Lung (tissue), 12 donors: ENCODE measurements around the gene FAT1. TPM values are rescaled to one million over a fixed set of nuclear protein-coding genes. Genes with fewer than 3 reads are reported as not detected.

Experiments used
- ATAC-seq: fragments of 200-7000 bp; cut with Tn5 transposase; one replicate; pipeline ENCODE4 v1.9.1; 2020; ENCODE audit warnings: moderate number of reproducible peaks; ENCODE audit not compliant: insufficient read depth, low FRiP score
- DNase-seq, 3 donors: peaks; one replicate each; pipeline ENCODE4 v3.0.0-alpha.2; 2013 to 2017
- H3K27ac ChIP-seq, 2 donors: one replicate each; pipeline ENCODE4 v1.5.1; 2013; ENCODE audit warnings: mild to moderate bottlenecking in 2 of 2, moderate library complexity in 2 of 2, control low read depth in 1 of 2, inconsistent platforms in 1 of 2, low read depth in 1 of 2, low read length in 1 of 2
- H3K27me3 ChIP-seq, 3 donors: one replicate each; pipeline ENCODE4 v1.5.1; 2013; ENCODE audit warnings: low read length in 2 of 3; ENCODE audit not compliant: control insufficient read depth in 3 of 3, insufficient read depth in 3 of 3
- H3K36me3 ChIP-seq, 4 donors: one replicate each; pipeline ENCODE4 v1.5.1; 2013; ENCODE audit warnings: low read length in 4 of 4, mild to moderate bottlenecking in 1 of 4, moderate library complexity in 1 of 4; ENCODE audit not compliant: control insufficient read depth in 4 of 4, insufficient read depth in 4 of 4
- H3K4me1 ChIP-seq, 5 donors: one replicate each; pipeline ENCODE4 v1.5.1; 2013; ENCODE audit warnings: low read length in 5 of 5, mild to moderate bottlenecking in 2 of 5, moderate library complexity in 1 of 5; ENCODE audit not compliant: control insufficient read depth in 5 of 5, insufficient read depth in 5 of 5
- H3K4me3 ChIP-seq: one replicate; pipeline ENCODE4 v1.5.1; 2013; ENCODE audit warnings: mild to moderate bottlenecking, control low read depth, moderate library complexity
- H3K9ac ChIP-seq, 2 donors: one replicate each; pipeline ENCODE4 v1.5.1; 2013; ENCODE audit warnings: low read length in 2 of 2, control low read depth in 1 of 2; ENCODE audit not compliant: insufficient read depth in 1 of 2
- H3K9me3 ChIP-seq, 4 donors: one replicate each; pipeline ENCODE4 v1.5.1; 2013; ENCODE audit warnings: low read length in 3 of 4, mild to moderate bottlenecking in 1 of 4, moderate library complexity in 1 of 4; ENCODE audit not compliant: control insufficient read depth in 4 of 4, insufficient read depth in 3 of 4
- CTCF ChIP-seq: IDR thresholded peaks from 2 replicates; pipeline ENCODE4 v1.5.1; 2012; ENCODE audit warnings: mild to moderate bottlenecking; ENCODE audit errors: control extremely low read depth, extremely low read depth
- WGBS, 2 donors: extraction: QIAGEN DNeasy Blood & Tissue Kit; methylation state at CpG; one replicate each; pipeline ENCODE4 v1.1.7; 2013; 5-methylcytosine and 5-hydroxymethylcytosine counted together
- polyA plus RNA-seq, 2 donors: library from polyadenylated mRNA; stranded (reverse); fragments of 200-250 nt; gene quantifications; one replicate each; pipeline ENCODE4 v1.2.1, GENCODE V29; 2013
- total RNA-seq, 2 donors: library from RNA; depleted of rRNA in 1 of 2; stranded (reverse); fragments of >200 nt in 1 of 2; gene quantifications; one replicate each; pipeline ENCODE4 v1.2.1, GENCODE V29; 2014 to 2021
- donor health status: control.
- donor health status: control.
- donor health status: Bipolar disorder and iron deficiency.
- donor health status: healthy.
- donor health status: DM: yes; HTN: yes; CAD: no.

The FAT1 gene
- total and polyA plus RNA-seq, 4 donors: 19.4 to 318 (median 72.3) TPM

GRCh38 chr4:186588503-186588902, 135.2 kb downstream of the FAT1 start:
- WGBS, 2 donors: 94 to 96% methylated on average over 20 of the region's 20 CpGs
- no peak for ATAC-seq

GRCh38 chr4:186587416-186588018, 136.1 kb downstream of the FAT1 start:
- peak; percentile 67 for TF ChIP-seq CTCF
- ATAC-seq (no peak), DNase-seq (peak; percentile 69 to 84 (median 76))
- Histone ChIP-seq H3K27ac (no peak overlapping the region), H3K36me3 (peaks cover 6 to 24% (median 15%) of the 10 kb centered on the region in 4 donors), H3K9ac (no peak overlapping the region), H3K4me3 (no peak overlapping the region), H3K4me1 (no peaks in the 10 kb centered on the region), H3K27me3 (no peaks in the 10 kb centered on the region), H3K9me3 (no peaks in the 10 kb centered on the region)
- WGBS, 2 donors: 35 to 38% methylated on average over 4 of the region's 4 CpGs

More at GRCh38 chr4:186588503-186588902, 135.2 kb downstream of the FAT1 start:
- Histone ChIP-seq H3K27me3 (no peaks in the 10 kb centered on the region), H3K4me3 (no peak overlapping the region), H3K4me1 (no peaks in the 10 kb centered on the region), H3K27ac (no peak overlapping the region), H3K9ac (no peak overlapping the region), H3K36me3 (peaks cover 5 to 23% (median 16%) of the 10 kb centered on the region in 4 donors), H3K9me3 (no peaks in the 10 kb centered on the region)
- TF ChIP-seq CTCF: no peak
- DNase-seq: no peak

DNA sequence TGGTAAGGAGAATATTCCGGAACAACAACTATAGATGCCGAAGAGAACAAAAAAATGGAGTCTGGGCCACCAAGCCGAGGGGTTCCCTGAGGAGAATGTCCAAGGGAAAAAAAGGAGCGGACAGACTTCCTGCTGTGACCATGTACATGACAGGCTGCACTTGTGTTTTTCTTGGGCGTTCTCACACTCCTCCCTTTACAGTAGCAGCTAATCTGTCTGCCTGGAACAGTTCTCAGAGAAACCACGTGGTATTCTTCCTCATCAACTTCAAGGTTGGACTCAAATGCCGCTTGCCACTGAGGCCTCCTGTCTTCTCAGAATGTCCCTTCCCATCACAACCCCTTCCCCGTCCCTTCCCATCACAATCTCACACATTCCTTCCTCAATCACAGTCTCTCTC, 137.5 kb downstream of the FAT1 start:
- H3K9ac ChIP-seq: no peak overlapping the region

More for the DNA sequence above, 137.5 kb downstream of the FAT1 start:
- Histone ChIP-seq H3K27me3 (no peaks in the 10 kb centered on the region), H3K4me3 (no peak overlapping the region), H3K36me3 (peaks cover 6 to 20% (median 13%) of the 10 kb centered on the region in 4 donors), H3K4me1 (no peaks in the 10 kb centered on the region), H3K9me3 (no peaks in the 10 kb centered on the region), H3K27ac (no peak overlapping the region)
- DNase-seq (no peak), ATAC-seq (no peak)
- no peak for TF ChIP-seq CTCF
- 67 to 73% methylated on average over 8 of the region's 8 CpGs for WGBS, 2 donors
